GM12878 (cell line): ENCODE data around the gene MORF4L2. TPM values are rescaled to one million over a fixed set of nuclear protein-coding genes. Genes with fewer than 3 reads are reported as not detected.

Source experiments
- BACH1 ChIP-seq: fragments of 450-650 bp; IDR thresholded peaks from 2 replicates; pipeline ENCODE4 v1.6.1; 2017; ENCODE audit warnings: mild to moderate bottlenecking, borderline replicate concordance
- BCL3 ChIP-seq: IDR thresholded peaks from 2 replicates; pipeline ENCODE4 v1.6.1; 2011; ENCODE audit warnings: borderline replicate concordance, low read depth, mild to moderate bottlenecking, moderate library complexity, low read length; ENCODE audit not compliant: insufficient read depth, poor library complexity, severe bottlenecking
- CREB1 ChIP-seq: IDR thresholded peaks from 2 replicates; pipeline ENCODE4 v1.6.1; 2012; ENCODE audit warnings: low read depth, mild to moderate bottlenecking, inconsistent platforms
- E4F1 ChIP-seq: fragments of 450-650 bp; IDR thresholded peaks from 2 replicates; pipeline ENCODE4 v1.6.1; 2018; ENCODE audit warnings: borderline replicate concordance, mild to moderate bottlenecking; ENCODE audit not compliant: partially characterized antibody
- IRF5 ChIP-seq: fragments of 450-650 bp; IDR thresholded peaks from 2 replicates; pipeline ENCODE4 v1.6.1; 2017; ENCODE audit warnings: borderline replicate concordance
- LARP7 ChIP-seq: fragments of 450-650 bp; IDR thresholded peaks from 2 replicates; pipeline ENCODE4 v1.6.1; 2017; ENCODE audit warnings: mild to moderate bottlenecking
- MXI1 ChIP-seq: fragments of 150-350 bp; IDR thresholded peaks from 2 replicates; pipeline ENCODE4 v1.6.1; 2011; ENCODE audit warnings: low read depth, mild to moderate bottlenecking, inconsistent platforms, low read length, improper control_type of control experiment
- NFYA ChIP-seq: IDR thresholded peaks from 2 replicates; pipeline ENCODE4 v1.6.1; 2011; ENCODE audit warnings: low read depth, mild to moderate bottlenecking, low read length, improper control_type of control experiment, borderline replicate concordance
- RB1 ChIP-seq: fragments of 450-650 bp; formaldehyde crosslinking; IDR thresholded peaks from 2 replicates; pipeline ENCODE4 v1.6.1; 2017; ENCODE audit warnings: mild to moderate bottlenecking, borderline replicate concordance
- SMAD1 ChIP-seq: fragments of 450-650 bp; IDR thresholded peaks from 2 replicates; pipeline ENCODE4 v1.6.1; 2018; ENCODE audit warnings: mild to moderate bottlenecking, low read depth; ENCODE audit not compliant: partially characterized antibody
- USF2 ChIP-seq: IDR thresholded peaks from 2 replicates; pipeline ENCODE4 v1.6.1; 2011; ENCODE audit warnings: low read depth, low read length, improper control_type of control experiment, borderline replicate concordance
- ZNF592 ChIP-seq: fragments of 450-650 bp; IDR thresholded peaks from 2 replicates; pipeline ENCODE4 v1.6.1; 2017; ENCODE audit warnings: mild to moderate bottlenecking, moderate library complexity
- ZNF687 ChIP-seq: fragments of 450-650 bp; IDR thresholded peaks from 2 replicates; pipeline ENCODE4 v1.6.1; 2017; ENCODE audit warnings: mild to moderate bottlenecking, moderate library complexity
- polyA plus RNA-seq, 11 experiments: library from polyadenylated mRNA; depleted of rRNA in 4 of 11; unstranded in 6 of 11; stranded (reverse) in 5 of 11; fragments of >200 nt; fragmentation: Nextera tagmentation in 4 of 11; fragmentation: Illumina TruSeq in 1 of 11; extraction: Ambion mirVana in 4 of 11; extraction: Trizol in 1 of 11; gene quantifications; 1 replicate in 1 of 11; 2 replicates in 10 of 11; pipeline versions ENCODE4 v1.2.1 to v1.2.3, GENCODE V29; 2011 to 2016; ENCODE audit warnings: inconsistent platforms in 2 of 11, missing spikeins in 2 of 11, low read depth in 1 of 11
- total RNA-seq, 4 experiments: library from RNA; depleted of rRNA in 3 of 4; stranded (reverse); fragments of >200 nt in 3 of 4; fragmentation: Illumina TruSeq in 1 of 4; extraction: Trizol in 1 of 4; gene quantifications; 2 replicates each; pipeline versions ENCODE4 v1.2.1 to v1.2.3, GENCODE V29; 2013 to 2021

MORF4L2 gene
- total and polyA plus RNA-seq, 10 of the 15 experiments (the other 5 are each of a cell fraction or from before 2014, with no cell fraction given): 118 to 311 (median 199) TPM

GRCh38 chrX:103687073-103687695 lies 685 bp upstream of the MORF4L2 start (continued):
- TF ChIP-seq MXI1 (peak; percentile 84), SMAD1 (no peak), CREB1 (no peak), E4F1 (peak; percentile 61), NFYA (no peak), BACH1 (peak; percentile 95), BCL3 (no peak), ZNF687 (peak; percentile 68), RB1 (0 out of 2 replicates have a peak, but pooled peaks have one; percentile 54), LARP7 (peak; percentile 71), IRF5 (no peak), ZNF592 (no peak), USF2 (no peak)
